Smooth muscle cell (in vitro differentiated cells): ENCODE measurements around the gene TNIK. TPM values are rescaled to one million over a fixed set of nuclear protein-coding genes. Genes with fewer than 3 reads are reported as not detected.

Source experiments
- DNase-seq: peaks from one replicate; lab custom pipeline; 2025; ENCODE audit not compliant: unreplicated experiment; lab: John Stamatoyannopoulos, UW
- H2AFZ ChIP-seq: fragments of 200-600 bp; sonication (generic); 2 replicates; pipeline ENCODE4 v1.6.0; 2016; ENCODE audit warnings: antibody characterized with exemption, low read depth, mild to moderate bottlenecking
- H3F3A ChIP-seq: fragments of 200-600 bp; sonication (generic); 2 replicates; pipeline ENCODE4 v1.6.0; 2017; ENCODE audit warnings: antibody characterized with exemption, low read depth
- H3K27ac ChIP-seq: fragments of 200-600 bp; sonication (generic); 2 replicates; pipeline ENCODE4 v1.5.1; 2016; ENCODE audit warnings: low read depth, mild to moderate bottlenecking
- H3K27me3 ChIP-seq: fragments of 200-600 bp; sonication (generic); 2 replicates; pipeline ENCODE4 v1.6.1; 2016; ENCODE audit warnings: low read depth, mild to moderate bottlenecking
- H3K36me3 ChIP-seq: fragments of 200-600 bp; sonication (generic); 2 replicates; pipeline ENCODE4 v1.5.1; 2016; ENCODE audit warnings: low read depth
- H3K4me1 ChIP-seq: fragments of 200-600 bp; sonication (generic); 2 replicates; pipeline ENCODE4 v1.5.1; 2016; ENCODE audit warnings: low read depth
- H3K4me2 ChIP-seq: fragments of 200-600 bp; sonication (generic); 2 replicates; pipeline ENCODE4 v1.6.0; 2016; ENCODE audit warnings: mild to moderate bottlenecking
- H3K4me3 ChIP-seq: fragments of 200-600 bp; sonication (generic); 2 replicates; pipeline ENCODE4 v1.5.1; 2016; ENCODE audit warnings: mild to moderate bottlenecking
- H3K79me2 ChIP-seq: fragments of 200-600 bp; sonication (generic); 2 replicates; pipeline ENCODE4 v1.6.0; 2016; ENCODE audit warnings: low read depth, mild to moderate bottlenecking
- H3K9ac ChIP-seq: fragments of 200-600 bp; sonication (generic); 2 replicates; pipeline ENCODE4 v1.6.0; 2016; ENCODE audit warnings: low read depth
- H3K9me3 ChIP-seq: fragments of 200-600 bp; sonication (generic); replicated peaks from 2 replicates; pipeline ENCODE4 v1.5.1; 2016; ENCODE audit warnings: low read depth
- H4K20me1 ChIP-seq: fragments of 200-600 bp; sonication (generic); 2 replicates; pipeline ENCODE4 v1.6.0; 2016; ENCODE audit warnings: low read depth
- WGBS: methylation state at CpG from one replicate; pipeline ENCODE4 v1.1.7; 2016; ENCODE audit warnings: low lambda C conversion rate; 5-methylcytosine and 5-hydroxymethylcytosine counted together
- polyA plus RNA-seq: library from polyadenylated mRNA; unstranded; fragments of >200 nt; fragmentation: Nextera tagmentation; extraction: Ambion mirVana; gene quantifications from 2 replicates; pipeline ENCODE4 v1.2.1, GENCODE V29; 2016
- total RNA-seq: library from RNA; depleted of rRNA; stranded (reverse); fragments of >200 nt; gene quantifications from 2 replicates; pipeline ENCODE4 v1.2.3, GENCODE V29; 2014
- TF ChIP-seq, protein P1 (sequence below): fragments of 200-600 bp; sonication (generic); IDR thresholded peaks from 2 replicates; pipeline ENCODE4 v1.5.1; 2017; ENCODE audit warnings: borderline replicate concordance, mild to moderate bottlenecking, antibody characterized with exemption; ENCODE audit not compliant: insufficient read depth, poor library complexity, severe bottlenecking

Gene TNIK
- total and polyA plus RNA-seq, 2 experiments from 2014 or later: 10.4 to 12.5 TPM

GRCh38 chr3:171237009-171237385, 223.2 kb downstream of the TNIK start:
- Histone ChIP-seq H4K20me1 (no peaks in the 10 kb centered on the region), H3K4me3 (no peak overlapping the region), H3F3A (no peaks in the 10 kb centered on the region), H3K36me3 (no peaks in the 10 kb centered on the region), H3K9me3 (no peaks in the 10 kb centered on the region), H3K9ac (no peak overlapping the region), H3K27ac (no peak overlapping the region), H3K4me2 (no peak overlapping the region), H3K27me3 (no peaks in the 10 kb centered on the region), H3K79me2 (peaks cover 7% of the 10 kb centered on the region), H2AFZ (no peak overlapping the region), H3K4me1 (no peaks in the 10 kb centered on the region)
- 85% methylated on average over 2 of the region's 2 CpGs for WGBS
- TF ChIP-seq, protein P1, sequence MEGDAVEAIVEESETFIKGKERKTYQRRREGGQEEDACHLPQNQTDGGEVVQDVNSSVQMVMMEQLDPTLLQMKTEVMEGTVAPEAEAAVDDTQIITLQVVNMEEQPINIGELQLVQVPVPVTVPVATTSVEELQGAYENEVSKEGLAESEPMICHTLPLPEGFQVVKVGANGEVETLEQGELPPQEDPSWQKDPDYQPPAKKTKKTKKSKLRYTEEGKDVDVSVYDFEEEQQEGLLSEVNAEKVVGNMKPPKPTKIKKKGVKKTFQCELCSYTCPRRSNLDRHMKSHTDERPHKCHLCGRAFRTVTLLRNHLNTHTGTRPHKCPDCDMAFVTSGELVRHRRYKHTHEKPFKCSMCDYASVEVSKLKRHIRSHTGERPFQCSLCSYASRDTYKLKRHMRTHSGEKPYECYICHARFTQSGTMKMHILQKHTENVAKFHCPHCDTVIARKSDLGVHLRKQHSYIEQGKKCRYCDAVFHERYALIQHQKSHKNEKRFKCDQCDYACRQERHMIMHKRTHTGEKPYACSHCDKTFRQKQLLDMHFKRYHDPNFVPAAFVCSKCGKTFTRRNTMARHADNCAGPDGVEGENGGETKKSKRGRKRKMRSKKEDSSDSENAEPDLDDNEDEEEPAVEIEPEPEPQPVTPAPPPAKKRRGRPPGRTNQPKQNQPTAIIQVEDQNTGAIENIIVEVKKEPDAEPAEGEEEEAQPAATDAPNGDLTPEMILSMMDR: no peak
- no peak for DNase-seq

DNA sequence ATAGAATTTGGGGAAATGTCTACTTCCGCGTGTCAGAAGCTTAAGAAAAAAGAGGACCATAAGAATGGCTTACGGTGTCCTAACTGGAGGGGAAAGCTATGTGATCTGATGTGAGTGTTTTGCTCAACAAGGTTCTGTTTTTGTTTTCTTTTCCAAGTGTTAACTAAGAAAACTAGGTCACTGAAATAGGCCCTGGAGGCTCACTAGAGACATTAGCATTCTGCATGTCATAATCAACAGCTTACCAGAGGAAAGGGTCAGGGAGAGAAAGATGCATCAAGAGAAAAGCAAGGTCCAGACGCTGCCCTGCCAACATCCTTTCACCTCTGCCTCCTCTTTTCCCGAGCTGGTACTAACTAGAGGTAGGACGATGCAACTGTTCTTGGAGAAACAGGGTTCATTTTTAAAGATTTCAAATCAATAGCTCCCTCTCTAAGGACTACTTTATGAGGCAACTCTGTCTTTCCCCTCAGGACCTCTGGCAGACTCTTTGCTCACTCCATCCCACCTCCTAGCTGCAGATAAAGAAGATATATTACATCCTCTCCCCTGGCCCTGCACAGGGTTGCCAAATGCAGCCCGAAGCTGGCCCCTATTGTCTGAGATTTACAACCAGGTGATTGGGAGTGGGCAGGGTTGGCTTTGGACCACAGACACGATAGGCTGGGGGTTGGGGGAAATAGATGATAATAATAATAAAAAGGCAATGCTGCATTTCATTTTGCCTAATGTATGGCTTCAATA, 223.8 kb downstream of the TNIK start:
- Histone ChIP-seq H3K79me2 (peaks cover 7% of the 10 kb centered on the region), H4K20me1 (no peaks in the 10 kb centered on the region), H3K9me3 (no peaks in the 10 kb centered on the region), H3K27ac (no peak overlapping the region), H3K27me3 (no peaks in the 10 kb centered on the region), H3K4me1 (no peaks in the 10 kb centered on the region), H3K9ac (no peak overlapping the region), H2AFZ (no peak overlapping the region), H3K4me3 (no peak overlapping the region), H3F3A (no peaks in the 10 kb centered on the region), H3K36me3 (no peaks in the 10 kb centered on the region), H3K4me2 (no peak overlapping the region)
- TF ChIP-seq, protein P1: no peak
- 71% methylated on average over 8 of the region's 8 CpGs for WGBS
- DNase-seq: no peak

GRCh38 chr3:171234298-171235010, 225.8 kb downstream of the TNIK start:
- no peak for DNase-seq
- H2AFZ ChIP-seq: no peak overlapping the region
- H3F3A ChIP-seq: no peaks in the 10 kb centered on the region
- no peaks in the 10 kb centered on the region for H3K9me3 ChIP-seq
- no peak overlapping the region for H3K4me3 ChIP-seq
- WGBS: 92% methylated on average over 8 of the region's 8 CpGs
- H3K4me1 ChIP-seq: no peaks in the 10 kb centered on the region
- no peaks in the 10 kb centered on the region for H4K20me1 ChIP-seq
- TF ChIP-seq, protein P1: no peak
- no peak overlapping the region for H3K9ac ChIP-seq
- H3K79me2 ChIP-seq: peaks cover 7% of the 10 kb centered on the region
- no peak overlapping the region for H3K4me2 ChIP-seq
- H3K27ac ChIP-seq: no peak overlapping the region
- H3K27me3 ChIP-seq: no peaks in the 10 kb centered on the region
- H3K36me3 ChIP-seq: no peaks in the 10 kb centered on the region
